ENCODE measurements around the gene JPH3.
A peak's percentile ranks its signal among the peaks of the same experiment; 100 is the strongest.

The JPH3 gene

DNA sequence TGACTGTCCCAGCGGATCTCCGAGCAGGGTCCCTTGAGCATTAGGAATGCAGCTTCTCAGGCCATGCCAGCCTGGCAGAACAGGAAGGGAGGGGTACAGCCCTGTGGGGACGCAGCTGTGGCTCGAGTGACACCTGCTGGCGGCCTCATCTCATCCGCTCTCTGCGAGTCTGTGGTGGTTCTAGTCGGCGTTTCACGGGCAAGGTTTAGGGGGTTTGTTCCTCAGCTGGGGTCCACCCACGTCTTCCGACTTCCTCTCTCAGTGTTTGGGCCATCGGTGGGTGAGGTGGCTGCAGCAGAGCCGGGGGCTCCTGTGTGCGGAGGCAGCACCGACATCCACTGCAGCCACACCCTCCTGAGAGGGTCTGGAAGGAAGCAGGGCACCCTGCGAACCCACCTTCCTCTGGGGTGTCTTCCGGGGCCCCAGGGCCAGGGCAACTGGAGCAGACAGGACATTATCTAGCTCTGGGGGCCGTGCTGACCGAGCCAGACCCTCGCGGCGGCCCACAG is 33.3 kb downstream of the JPH3 start:
- H3K36me3 Mint-ChIP-seq (ENCODE audit: low read depth) = peaks cover 16% of the 10 kb centered on the region
- peak; percentile 57 for DNase-seq
- TF ChIP-seq, protein P1, sequence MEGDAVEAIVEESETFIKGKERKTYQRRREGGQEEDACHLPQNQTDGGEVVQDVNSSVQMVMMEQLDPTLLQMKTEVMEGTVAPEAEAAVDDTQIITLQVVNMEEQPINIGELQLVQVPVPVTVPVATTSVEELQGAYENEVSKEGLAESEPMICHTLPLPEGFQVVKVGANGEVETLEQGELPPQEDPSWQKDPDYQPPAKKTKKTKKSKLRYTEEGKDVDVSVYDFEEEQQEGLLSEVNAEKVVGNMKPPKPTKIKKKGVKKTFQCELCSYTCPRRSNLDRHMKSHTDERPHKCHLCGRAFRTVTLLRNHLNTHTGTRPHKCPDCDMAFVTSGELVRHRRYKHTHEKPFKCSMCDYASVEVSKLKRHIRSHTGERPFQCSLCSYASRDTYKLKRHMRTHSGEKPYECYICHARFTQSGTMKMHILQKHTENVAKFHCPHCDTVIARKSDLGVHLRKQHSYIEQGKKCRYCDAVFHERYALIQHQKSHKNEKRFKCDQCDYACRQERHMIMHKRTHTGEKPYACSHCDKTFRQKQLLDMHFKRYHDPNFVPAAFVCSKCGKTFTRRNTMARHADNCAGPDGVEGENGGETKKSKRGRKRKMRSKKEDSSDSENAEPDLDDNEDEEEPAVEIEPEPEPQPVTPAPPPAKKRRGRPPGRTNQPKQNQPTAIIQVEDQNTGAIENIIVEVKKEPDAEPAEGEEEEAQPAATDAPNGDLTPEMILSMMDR (IDR thresholded peaks at IDR 0.05) = peak; percentile 57
- H3K4me1 Mint-ChIP-seq = no peaks in the 10 kb centered on the region
- H3K4me3 Mint-ChIP-seq = peak overlapping the region; percentile 19
- peaks cover 65% of the 10 kb centered on the region for H3K27me3 Mint-ChIP-seq (ENCODE audit: low read depth, poor library complexity)
- H3K27ac Mint-ChIP-seq = no peak overlapping the region
- H3K9me3 Mint-ChIP-seq = peaks cover 19% of the 10 kb centered on the region

DNA sequence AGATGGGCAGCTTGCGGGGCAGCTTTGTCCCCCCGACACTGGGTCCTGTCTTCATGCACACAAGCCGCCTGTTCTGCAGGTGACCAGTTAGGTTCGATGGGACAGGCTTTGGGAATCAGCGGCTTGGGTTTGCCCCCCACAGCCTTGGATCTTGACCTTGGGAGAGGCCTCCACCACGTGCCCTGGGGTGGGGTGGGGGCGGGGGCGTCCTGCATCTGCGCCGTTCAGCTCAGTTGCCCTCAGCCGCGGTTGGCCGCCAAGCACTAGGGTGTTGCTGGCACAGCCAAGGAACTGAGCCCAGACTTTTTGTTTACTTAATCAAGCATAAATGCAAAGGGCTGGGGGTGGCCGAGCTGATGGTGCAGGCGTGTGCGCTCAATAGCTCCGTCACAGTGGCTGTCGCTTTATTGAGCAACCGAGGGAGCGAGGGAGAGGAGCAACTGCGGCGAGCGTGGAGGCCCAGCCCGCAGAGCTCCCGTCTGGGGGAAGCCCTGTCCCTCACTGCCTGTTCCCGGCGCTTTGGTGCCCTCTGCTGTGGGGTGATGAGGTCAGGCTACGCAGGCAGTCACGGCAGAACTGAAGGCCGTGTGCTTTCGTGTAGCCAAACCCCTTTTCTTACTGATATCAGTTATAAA is 33.9 kb downstream of the JPH3 start:
- no peaks in the 10 kb centered on the region for H3K4me1 Mint-ChIP-seq
- peak overlapping the region; percentile 54 for H3K4me3 Mint-ChIP-seq
- DNase-seq = peak; percentile 84
- H3K36me3 Mint-ChIP-seq (ENCODE audit: low read depth) = peaks cover 11% of the 10 kb centered on the region
- peaks cover 13% of the 10 kb centered on the region for H3K9me3 Mint-ChIP-seq
- H3K27ac Mint-ChIP-seq = no peak overlapping the region
- H3K27me3 Mint-ChIP-seq (ENCODE audit: low read depth, poor library complexity) = peaks cover 63% of the 10 kb centered on the region
- TF ChIP-seq, protein P1 (IDR thresholded peaks at IDR 0.05) = peak; percentile 62

DNA sequence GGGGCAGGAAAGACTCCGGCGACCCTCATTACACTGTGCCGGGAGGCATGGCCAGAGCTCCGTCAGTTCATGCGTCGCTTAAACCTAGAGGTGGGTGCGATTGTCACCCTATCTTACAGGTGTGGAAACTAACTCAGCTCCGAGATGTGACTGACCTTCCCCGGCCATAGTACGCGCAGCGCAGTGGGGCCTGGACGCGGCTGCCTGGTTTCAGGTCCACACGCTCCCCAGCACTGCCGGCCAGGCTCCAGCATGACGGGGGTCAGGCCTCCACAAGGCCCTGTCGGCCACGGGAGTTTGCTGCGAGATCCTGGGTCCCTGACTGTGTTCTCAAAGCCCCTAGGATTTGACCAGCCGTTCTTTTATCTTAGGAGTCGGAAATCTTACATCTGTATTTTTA is 34.4 kb downstream of the JPH3 start:
- H3K4me3 Mint-ChIP-seq = no peak overlapping the region
- TF ChIP-seq, protein P1 (IDR thresholded peaks at IDR 0.05) = peak; percentile 14
- no peak overlapping the region for H3K27ac Mint-ChIP-seq
- no peak for DNase-seq
- peaks cover 5% of the 10 kb centered on the region for H3K36me3 Mint-ChIP-seq (ENCODE audit: low read depth)
- H3K27me3 Mint-ChIP-seq (ENCODE audit: low read depth, poor library complexity) = peaks cover 58% of the 10 kb centered on the region
- no peaks in the 10 kb centered on the region for H3K4me1 Mint-ChIP-seq
- H3K9me3 Mint-ChIP-seq = peaks cover 7% of the 10 kb centered on the region

DNA sequence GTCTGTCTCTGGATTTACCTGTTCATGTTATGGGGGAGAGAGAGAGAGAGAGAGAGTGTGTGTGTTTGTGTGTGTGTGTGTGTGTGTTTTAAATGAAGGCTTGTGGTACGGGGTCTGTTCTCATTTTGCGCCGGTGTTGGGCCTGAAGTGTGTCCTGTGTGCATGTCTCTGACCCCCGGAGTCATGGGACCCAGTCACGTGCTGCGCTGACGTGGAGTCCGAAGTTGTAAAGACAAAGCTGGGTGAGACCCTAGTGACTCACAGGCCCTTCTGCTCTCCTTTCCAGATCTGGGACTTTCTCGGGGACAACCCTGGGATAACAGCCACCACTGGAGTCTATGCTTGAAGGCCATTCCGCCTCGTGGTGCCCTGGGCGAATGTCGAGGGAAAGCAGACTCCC is 35.0 kb downstream of the JPH3 start:
- H3K4me3 Mint-ChIP-seq = no peak overlapping the region
- H3K9me3 Mint-ChIP-seq = peaks cover 1% of the 10 kb centered on the region
- H3K36me3 Mint-ChIP-seq (ENCODE audit: low read depth) = no peaks in the 10 kb centered on the region
- no peaks in the 10 kb centered on the region for H3K4me1 Mint-ChIP-seq
- no peak for DNase-seq
- TF ChIP-seq, protein P1 (IDR thresholded peaks at IDR 0.05) = no peak
- H3K27me3 Mint-ChIP-seq (ENCODE audit: low read depth, poor library complexity) = peaks cover 52% of the 10 kb centered on the region
- H3K27ac Mint-ChIP-seq = no peak overlapping the region

DNA sequence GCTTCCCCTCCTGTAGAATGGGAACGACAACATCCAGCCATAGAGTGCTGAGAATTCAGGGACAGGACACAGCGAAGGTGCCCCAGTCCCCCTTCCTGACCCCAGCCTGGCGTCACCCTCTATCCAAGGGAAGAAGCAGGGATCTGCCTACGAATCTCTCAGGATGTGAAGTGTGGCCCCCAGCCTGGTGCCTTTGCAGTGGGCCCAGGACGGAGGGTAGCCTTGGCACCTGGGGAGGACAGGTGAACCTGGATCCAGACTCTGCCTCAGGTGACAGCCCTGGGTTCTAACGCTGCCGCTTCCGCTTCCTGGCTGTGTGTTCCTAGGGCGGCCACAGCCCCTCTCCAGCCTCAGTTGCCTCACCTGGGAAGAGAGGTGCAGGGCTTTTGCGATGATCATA is 36.4 kb downstream of the JPH3 start:
- Mint-ChIP-seq H3K27me3 (ENCODE audit: low read depth, poor library complexity) (peaks cover 52% of the 10 kb centered on the region), H3K9me3 (no peaks in the 10 kb centered on the region), H3K27ac (no peak overlapping the region), H3K4me3 (no peak overlapping the region), H3K36me3 (ENCODE audit: low read depth) (no peaks in the 10 kb centered on the region), H3K4me1 (no peaks in the 10 kb centered on the region)
- TF ChIP-seq, protein P1 (IDR thresholded peaks at IDR 0.05) = no peak
- no peak for DNase-seq

DNA sequence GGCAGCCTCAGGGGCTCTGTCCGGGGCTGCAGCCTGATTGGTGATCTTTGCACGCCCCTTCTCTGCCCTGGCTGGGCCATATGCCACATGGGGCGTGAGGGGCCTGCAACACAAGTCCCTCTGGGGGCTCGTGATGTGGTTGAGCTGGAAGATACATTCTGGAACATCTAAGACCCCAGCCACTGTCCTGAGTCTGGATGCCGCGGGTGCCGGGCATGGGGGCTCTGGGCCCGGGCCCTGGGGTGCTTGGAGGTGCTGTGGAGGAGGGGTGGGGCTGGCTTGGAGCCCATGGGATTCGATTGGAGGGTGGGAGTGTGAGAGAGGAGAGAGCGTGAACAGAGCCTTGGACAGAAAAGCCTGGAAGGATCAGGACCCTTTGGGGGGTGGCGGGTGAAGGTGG is 39.4 kb downstream of the JPH3 start:
- no peaks in the 10 kb centered on the region for H3K9me3 Mint-ChIP-seq
- no peak overlapping the region for H3K27ac Mint-ChIP-seq
- no peak for DNase-seq
- TF ChIP-seq, protein P1 (IDR thresholded peaks at IDR 0.05) = no peak
- no peaks in the 10 kb centered on the region for H3K36me3 Mint-ChIP-seq (ENCODE audit: low read depth)
- H3K4me1 Mint-ChIP-seq = no peaks in the 10 kb centered on the region
- peaks cover 34% of the 10 kb centered on the region for H3K27me3 Mint-ChIP-seq (ENCODE audit: low read depth, poor library complexity)
- no peak overlapping the region for H3K4me3 Mint-ChIP-seq
